Sigmoid colon (tissue), 4 donors: ENCODE results near the gene RAB11FIP3.

Source experiments
- CTCF ChIP-seq, 4 experiments: fragments of 450-650 bp in 3 of 4; fragments of 200-600 bp in 1 of 4; IDR thresholded peaks; one replicate each; pipeline ENCODE4 v1.5.1; 2016 to 2019; ENCODE audit warnings: antibody characterized with exemption in 4 of 4, mild to moderate bottlenecking in 3 of 4, moderate library complexity in 2 of 4
- EP300 ChIP-seq, 4 donors: sonication (generic); formaldehyde crosslinking; IDR thresholded peaks; one replicate each; pipeline ENCODE4 v1.6.1; 2017; ENCODE audit warnings: antibody characterized with exemption in 4 of 4
- POLR2A ChIP-seq, 2 donors: fragments of 450-650 bp; IDR thresholded peaks; one replicate each; pipeline ENCODE4 v1.6.1; 2016; ENCODE audit warnings: antibody characterized with exemption in 2 of 2, mild to moderate bottlenecking in 2 of 2, moderate library complexity in 2 of 2
- POLR2AphosphoS5 ChIP-seq, 4 donors: sonication (generic); formaldehyde crosslinking; IDR thresholded peaks; one replicate each; pipeline ENCODE4 v1.6.1; 2017; ENCODE audit warnings: antibody characterized with exemption in 4 of 4

GRCh38 chr16:529012-529575, 103.6 kb downstream of the RAB11FIP3 start:
- no peak for TF ChIP-seq CTCF (IDR thresholded peaks at IDR 0.05)
- no peak for TF ChIP-seq EP300 (IDR thresholded peaks at IDR 0.05)
- no peak for TF ChIP-seq POLR2AphosphoS5 (IDR thresholded peaks at IDR 0.05)
- TF ChIP-seq POLR2A (IDR thresholded peaks at IDR 0.05) = no peak
